Activated CD8-positive, alpha-beta T cell treated with anti-CD3 and anti-CD28 coated beads for 36 hours (primary cell): ENCODE results near the gene ADAMTS17. TPM values are rescaled to one million over a fixed set of nuclear protein-coding genes. Genes with fewer than 3 reads are reported as not detected.

Experiments used
- ATAC-seq: fragments of 200-7000 bp; cut with Tn5 transposase; one replicate; pipeline ENCODE4 v1.10.0; 2021; ENCODE audit warnings: mild to moderate bottlenecking, moderate library complexity
- CTCF ChIA-PET: fragments of 350-600 bp; sonication (Branson Sonifier 250); formaldehyde crosslinking; loops from one replicate; lab custom pipeline; 2021; ENCODE audit warnings: antibody characterized with exemption; lab: Charles Lee
- POLR2A ChIA-PET: fragments of 350-600 bp; sonication (Branson Sonifier 250); formaldehyde crosslinking; loops from one replicate; lab custom pipeline; 2021; ENCODE audit warnings: antibody characterized with exemption; lab: Charles Lee
- DNase-seq: peaks from one replicate; pipeline ENCODE4 v3.0.0-alpha.2; 2020
- H3K27ac Mint-ChIP-seq: one replicate; pipeline ENCODE4 v1.8.0; 2021; ENCODE audit warnings: mild to moderate bottlenecking, mixed read lengths
- H3K27me3 Mint-ChIP-seq: one replicate; pipeline ENCODE4 v1.8.0; 2021; ENCODE audit warnings: mixed read lengths
- H3K36me3 Mint-ChIP-seq: one replicate; pipeline ENCODE4 v1.8.0; 2021; ENCODE audit warnings: low read depth, mixed read lengths
- H3K4me1 Mint-ChIP-seq: one replicate; pipeline ENCODE4 v1.8.0; 2021; ENCODE audit warnings: low read depth, mixed read lengths
- H3K4me3 Mint-ChIP-seq: one replicate; pipeline ENCODE4 v1.8.0; 2021; ENCODE audit warnings: mild to moderate bottlenecking, moderate library complexity, mixed read lengths
- H3K9me3 Mint-ChIP-seq: one replicate; pipeline ENCODE4 v1.8.0; 2021; ENCODE audit warnings: mixed read lengths
- intact Hi-C: fragments of 100-400 bp; cut with micrococcal nuclease; formaldehyde crosslinking; loops from one replicate; pipeline ENCODE4 v1.10.0; 2022
- total RNA-seq, 2 experiments: library from RNA; stranded (reverse); gene quantifications; one replicate each; pipeline ENCODE4 v1.2.3, GENCODE V29; 2021
- TF ChIP-seq, protein P1 (sequence below): fragments of 200-600 bp; IDR thresholded peaks from one replicate; pipeline ENCODE4 v1.8.0; 2022; ENCODE audit warnings: antibody characterized with exemption, mild to moderate bottlenecking

Gene ADAMTS17
- total RNA-seq, 2 experiments from 2014 or later: 0.60 to 1.5 TPM

DNA sequence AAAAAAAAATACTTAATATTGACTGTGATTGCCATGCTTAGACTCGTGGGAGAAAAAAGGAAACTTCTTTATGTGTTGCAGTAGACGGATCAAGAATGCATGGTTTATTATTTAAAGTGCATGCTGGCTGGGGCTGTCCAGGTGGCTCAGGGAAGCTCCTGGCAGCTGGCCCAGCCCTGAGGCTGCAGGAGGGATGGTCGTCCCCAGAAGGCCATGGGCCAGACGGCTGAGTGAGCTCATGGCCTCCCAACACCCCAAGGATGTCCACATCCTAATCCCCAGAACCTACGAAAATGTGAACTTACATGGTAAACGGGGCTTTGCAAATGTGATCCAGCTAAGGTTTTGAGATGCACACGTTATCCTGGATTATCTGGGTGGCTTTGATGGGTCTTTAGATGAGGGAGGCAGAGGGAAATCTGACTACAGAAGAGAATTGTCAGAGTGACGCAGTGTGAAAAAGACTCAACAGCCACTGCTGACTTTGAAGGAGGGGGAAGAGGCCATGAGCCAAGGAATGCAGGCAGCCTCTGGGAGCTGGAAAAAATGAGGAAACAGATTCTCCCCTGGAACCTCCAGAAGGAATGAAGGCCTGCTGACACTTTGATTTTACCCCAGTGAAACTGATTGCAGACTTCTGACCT is 29.8 kb downstream of the ADAMTS17 start:
- TF ChIP-seq, protein P1, sequence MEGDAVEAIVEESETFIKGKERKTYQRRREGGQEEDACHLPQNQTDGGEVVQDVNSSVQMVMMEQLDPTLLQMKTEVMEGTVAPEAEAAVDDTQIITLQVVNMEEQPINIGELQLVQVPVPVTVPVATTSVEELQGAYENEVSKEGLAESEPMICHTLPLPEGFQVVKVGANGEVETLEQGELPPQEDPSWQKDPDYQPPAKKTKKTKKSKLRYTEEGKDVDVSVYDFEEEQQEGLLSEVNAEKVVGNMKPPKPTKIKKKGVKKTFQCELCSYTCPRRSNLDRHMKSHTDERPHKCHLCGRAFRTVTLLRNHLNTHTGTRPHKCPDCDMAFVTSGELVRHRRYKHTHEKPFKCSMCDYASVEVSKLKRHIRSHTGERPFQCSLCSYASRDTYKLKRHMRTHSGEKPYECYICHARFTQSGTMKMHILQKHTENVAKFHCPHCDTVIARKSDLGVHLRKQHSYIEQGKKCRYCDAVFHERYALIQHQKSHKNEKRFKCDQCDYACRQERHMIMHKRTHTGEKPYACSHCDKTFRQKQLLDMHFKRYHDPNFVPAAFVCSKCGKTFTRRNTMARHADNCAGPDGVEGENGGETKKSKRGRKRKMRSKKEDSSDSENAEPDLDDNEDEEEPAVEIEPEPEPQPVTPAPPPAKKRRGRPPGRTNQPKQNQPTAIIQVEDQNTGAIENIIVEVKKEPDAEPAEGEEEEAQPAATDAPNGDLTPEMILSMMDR: no peak
- DNase-seq (no peak), ATAC-seq (no peak)
- H3K36me3 Mint-ChIP-seq: peaks cover 2% of the 10 kb centered on the region
- CTCF ChIA-PET: interaction anchor here (1.5 kb wide), 1 partner anchor 24 kb away, joined by 4 read pairs; no protein-coding TSS in a partner anchor
- POLR2A ChIA-PET: no interaction called here
- no peak overlapping the region for H3K4me3 Mint-ChIP-seq
- H3K9me3 Mint-ChIP-seq: peaks cover 1% of the 10 kb centered on the region
- H3K27me3 Mint-ChIP-seq: no peaks in the 10 kb centered on the region
- intact Hi-C loops: no loop called here
- no peak overlapping the region for H3K27ac Mint-ChIP-seq
- peaks cover 8% of the 10 kb centered on the region for H3K4me1 Mint-ChIP-seq

DNA sequence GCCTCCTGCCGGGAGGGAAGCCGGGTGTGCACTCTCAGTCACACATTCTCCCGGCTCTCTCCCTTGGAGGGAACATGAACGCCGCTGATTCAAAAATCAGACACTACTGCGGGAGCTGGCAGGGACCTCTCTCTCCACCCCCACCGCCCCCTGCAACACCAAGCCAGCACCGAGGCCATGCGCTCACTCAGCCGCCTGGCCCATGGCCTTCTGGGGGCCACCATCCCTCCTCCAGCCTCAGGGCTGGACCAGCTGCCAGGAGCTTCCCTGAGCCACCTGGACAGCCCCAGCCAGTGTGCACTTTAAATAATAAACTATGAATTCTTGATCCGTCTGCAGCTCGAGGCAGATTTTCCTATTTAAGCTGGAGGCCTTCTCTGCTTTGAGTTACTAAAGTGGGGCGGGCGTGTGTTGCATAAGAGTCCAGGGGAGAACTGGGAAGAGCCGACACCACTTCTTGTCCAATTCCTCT is 30.6 kb downstream of the ADAMTS17 start:
- ChIA-PET CTCF (interaction anchor here (1.3 to 1.5 kb wide), 2 partner anchors 24 to 39 kb away, joined by 3 to 4 read pairs; no protein-coding TSS in a partner anchor), POLR2A (no interaction called here)
- no peak overlapping the region for H3K4me3 Mint-ChIP-seq
- intact Hi-C loops: no loop called here
- peaks cover 8% of the 10 kb centered on the region for H3K4me1 Mint-ChIP-seq
- no peak for DNase-seq
- H3K9me3 Mint-ChIP-seq: peaks cover 1% of the 10 kb centered on the region
- TF ChIP-seq, protein P1: no peak
- ATAC-seq: no peak
- no peaks in the 10 kb centered on the region for H3K27me3 Mint-ChIP-seq
- H3K36me3 Mint-ChIP-seq: no peaks in the 10 kb centered on the region
- no peak overlapping the region for H3K27ac Mint-ChIP-seq

DNA sequence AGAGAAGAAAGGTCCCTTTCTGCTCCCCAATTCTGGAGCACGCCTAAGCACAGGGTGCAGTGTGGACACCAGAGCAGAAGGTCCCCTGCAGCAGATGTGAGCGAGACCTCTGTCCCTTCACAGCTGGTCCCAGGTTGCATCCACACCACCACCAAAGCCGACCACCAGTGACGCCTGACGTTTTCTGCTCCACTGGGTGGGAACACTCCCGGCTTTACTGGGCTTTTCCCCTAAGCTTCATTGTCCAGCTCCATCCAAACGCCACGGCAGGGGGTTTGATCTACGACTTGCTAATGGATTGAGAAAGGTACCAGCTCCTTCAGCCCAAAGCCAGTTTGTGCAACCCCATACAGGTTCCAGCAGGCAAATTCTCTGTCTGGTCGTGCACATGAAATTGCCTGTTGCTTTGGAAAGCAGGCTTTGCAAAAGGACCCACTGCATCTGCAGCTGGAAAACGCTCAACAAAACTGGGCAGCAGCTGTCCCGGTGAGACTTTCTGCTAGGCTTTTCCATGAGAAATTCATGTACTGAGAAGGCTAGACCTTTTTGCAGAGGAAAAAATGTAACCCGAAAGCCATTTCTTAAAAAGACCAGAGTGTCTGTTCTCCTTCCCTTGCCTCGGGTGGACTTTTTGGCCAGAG is 31.1 kb downstream of the ADAMTS17 start:
- ChIA-PET CTCF (interaction anchor here (1.3 to 1.5 kb wide), 2 partner anchors 25 to 40 kb away, joined by 3 to 4 read pairs; no protein-coding TSS in a partner anchor), POLR2A (no interaction called here)
- Mint-ChIP-seq H3K36me3 (no peaks in the 10 kb centered on the region), H3K27me3 (no peaks in the 10 kb centered on the region), H3K9me3 (peaks cover 1% of the 10 kb centered on the region), H3K4me1 (peaks cover 8% of the 10 kb centered on the region), H3K4me3 (no peak overlapping the region), H3K27ac (no peak overlapping the region)
- no peak for ATAC-seq
- DNase-seq: no peak
- TF ChIP-seq, protein P1: no peak
- intact Hi-C loops: no loop called here

DNA sequence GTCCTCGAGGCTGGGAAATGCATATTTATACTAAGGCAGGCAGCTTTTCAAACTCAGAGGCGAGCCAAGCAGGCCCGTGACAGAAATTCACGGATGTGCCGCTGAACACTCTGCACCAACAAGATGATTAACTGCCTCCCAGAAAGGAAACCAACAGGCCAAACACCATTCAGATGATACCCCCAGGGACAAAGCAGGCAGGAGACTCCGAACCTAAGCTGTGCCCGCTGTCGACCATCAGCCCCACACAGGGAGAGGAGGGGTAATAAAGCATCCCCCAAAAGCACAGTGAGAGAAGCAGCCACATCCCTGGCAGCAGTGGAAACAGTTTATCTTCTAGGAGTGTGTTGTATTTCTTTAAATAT is 31.8 kb downstream of the ADAMTS17 start:
- no peak overlapping the region for H3K27ac Mint-ChIP-seq
- POLR2A ChIA-PET: no interaction called here
- TF ChIP-seq, protein P1: no peak
- no peaks in the 10 kb centered on the region for H3K27me3 Mint-ChIP-seq
- CTCF ChIA-PET: interaction anchor here (1.3 kb wide), 1 partner anchor 40 kb away, joined by 3 read pairs; no protein-coding TSS in a partner anchor
- DNase-seq: no peak
- H3K9me3 Mint-ChIP-seq: peaks cover 1% of the 10 kb centered on the region
- intact Hi-C loops: no loop called here
- no peak overlapping the region for H3K4me3 Mint-ChIP-seq
- no peak for ATAC-seq
- H3K4me1 Mint-ChIP-seq: peaks cover 8% of the 10 kb centered on the region
- no peaks in the 10 kb centered on the region for H3K36me3 Mint-ChIP-seq
